Measurements from ENCODE around the gene SMIM35.

Gene SMIM35

GRCh38 chr11:118126082-118126838, 39.5 kb upstream of the SMIM35 start:
- Histone ChIP-seq H3K27ac (ENCODE audit: low read depth, low read length) (peak overlapping the region; percentile 25; the same call in 1 of the 2 replicates), H3K9ac (ENCODE audit: low read length) (peak overlapping the region; percentile 50), H3K9me3 (ENCODE audit: control insufficient read depth, insufficient read depth, low read depth, low read length) (no peaks in the 10 kb centered on the region), H3K4me1 (ENCODE audit: control insufficient read depth, insufficient read depth, low read length) (peaks cover 3% of the 10 kb centered on the region; the same call in 1 of the 2 replicates), H3K27me3 (ENCODE audit: control insufficient read depth, insufficient read depth, low read length) (no peaks in the 10 kb centered on the region; the same call in 1 of the 2 replicates), H3K4me3 (ENCODE audit: low read depth, low read length) (no peak overlapping the region), H3K36me3 (ENCODE audit: control insufficient read depth, insufficient read depth, low read length) (no peaks in the 10 kb centered on the region)

- H3K9me3 ChIP-seq (ENCODE audit: control insufficient read depth, insufficient read depth, low read depth, low read length) = peaks cover 3% of the 10 kb centered on the region; the same call in 1 of the 2 replicates
- no peaks in the 10 kb centered on the region; the same call in 1 of the 2 replicates for H3K27me3 ChIP-seq (ENCODE audit: control insufficient read depth, insufficient read depth, low read length)
- no peak overlapping the region for H3K9ac ChIP-seq (ENCODE audit: low read length)
- no peak overlapping the region for H3K4me3 ChIP-seq (ENCODE audit: low read depth, low read length)
- no peaks in the 10 kb centered on the region for H3K36me3 ChIP-seq (ENCODE audit: control insufficient read depth, insufficient read depth, low read length)
- H3K4me1 ChIP-seq (ENCODE audit: control insufficient read depth, insufficient read depth, low read length) = peaks cover 3% of the 10 kb centered on the region; the same call in 1 of the 2 replicates
- H3K27ac ChIP-seq (ENCODE audit: low read depth, low read length) = no peak overlapping the region
These were observed 38.3 kb upstream of the SMIM35 start for GRCh38 chr11:118124929-118125535.

GRCh38 chr11:118120793-118121192, 34.0 kb upstream of the SMIM35 start:
- no peak overlapping the region for H3K27ac ChIP-seq (ENCODE audit: low read depth, low read length)
- no peaks in the 10 kb centered on the region for H3K36me3 ChIP-seq (ENCODE audit: control insufficient read depth, insufficient read depth, low read length)
- H3K4me3 ChIP-seq (ENCODE audit: low read depth, low read length) = no peak overlapping the region
- H3K9ac ChIP-seq (ENCODE audit: low read length) = no peak overlapping the region
- peaks cover 3% of the 10 kb centered on the region; the same call in 1 of the 2 replicates for H3K9me3 ChIP-seq (ENCODE audit: control insufficient read depth, insufficient read depth, low read depth, low read length)
- no peaks in the 10 kb centered on the region; the same call in 1 of the 2 replicates for H3K27me3 ChIP-seq (ENCODE audit: control insufficient read depth, insufficient read depth, low read length)
- H3K4me1 ChIP-seq (ENCODE audit: control insufficient read depth, insufficient read depth, low read length) = peaks cover 9% of the 10 kb centered on the region; the same call in 1 of the 2 replicates

- H3K4me1 ChIP-seq (ENCODE audit: control insufficient read depth, insufficient read depth, low read length) = peaks cover 9% of the 10 kb centered on the region; the same call in 1 of the 2 replicates
- no peak overlapping the region for H3K9ac ChIP-seq (ENCODE audit: low read length)
- peaks cover 3% of the 10 kb centered on the region; the same call in 1 of the 2 replicates for H3K9me3 ChIP-seq (ENCODE audit: control insufficient read depth, insufficient read depth, low read depth, low read length)
- H3K27me3 ChIP-seq (ENCODE audit: control insufficient read depth, insufficient read depth, low read length) = no peaks in the 10 kb centered on the region; the same call in 1 of the 2 replicates
- no peak overlapping the region for H3K4me3 ChIP-seq (ENCODE audit: low read depth, low read length)
- H3K27ac ChIP-seq (ENCODE audit: low read depth, low read length) = no peak overlapping the region
- H3K36me3 ChIP-seq (ENCODE audit: control insufficient read depth, insufficient read depth, low read length) = no peaks in the 10 kb centered on the region
These were observed 31.2 kb upstream of the SMIM35 start for GRCh38 chr11:118117790-118118601.

GRCh38 chr11:118115048-118115447, 28.3 kb upstream of the SMIM35 start:
- H3K36me3 ChIP-seq (ENCODE audit: control insufficient read depth, insufficient read depth, low read length) = no peaks in the 10 kb centered on the region
- no peaks in the 10 kb centered on the region for H3K27me3 ChIP-seq (ENCODE audit: control insufficient read depth, insufficient read depth, low read length)
- H3K27ac ChIP-seq (ENCODE audit: low read depth, low read length) = no peak overlapping the region
- H3K9me3 ChIP-seq (ENCODE audit: control insufficient read depth, insufficient read depth, low read depth, low read length) = no peaks in the 10 kb centered on the region
- no peak overlapping the region for H3K4me3 ChIP-seq (ENCODE audit: low read depth, low read length)
- H3K9ac ChIP-seq (ENCODE audit: low read length) = no peak overlapping the region
- H3K4me1 ChIP-seq (ENCODE audit: control insufficient read depth, insufficient read depth, low read length) = peaks cover 9% of the 10 kb centered on the region; the same call in 1 of the 2 replicates

DNA sequence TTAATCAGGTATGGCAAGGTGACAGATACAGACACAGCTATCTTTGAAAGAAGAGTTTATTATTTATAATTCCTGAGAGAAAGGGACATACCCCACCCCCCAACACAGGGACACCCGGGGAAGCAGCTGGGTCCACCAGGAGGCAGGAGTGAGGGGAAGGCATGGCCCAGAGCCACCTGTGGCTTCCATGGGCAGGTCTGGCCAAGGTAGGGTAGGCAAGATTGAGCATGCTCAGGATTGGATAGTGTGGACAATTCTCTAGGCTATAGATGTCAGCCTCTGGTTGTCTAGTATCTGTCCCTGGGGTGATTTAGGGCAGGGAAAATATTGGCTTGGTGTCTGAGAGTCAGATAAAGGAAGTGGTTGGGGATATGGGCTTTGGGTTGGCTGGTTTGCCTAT, 27.5 kb upstream of the SMIM35 start:
- no peak overlapping the region for H3K4me3 ChIP-seq (ENCODE audit: low read depth, low read length)
- no peaks in the 10 kb centered on the region for H3K27me3 ChIP-seq (ENCODE audit: control insufficient read depth, insufficient read depth, low read length)
- no peak overlapping the region for H3K27ac ChIP-seq (ENCODE audit: low read depth, low read length)
- no peak overlapping the region for H3K9ac ChIP-seq (ENCODE audit: low read length)
- peaks cover 9% of the 10 kb centered on the region for H3K4me1 ChIP-seq (ENCODE audit: control insufficient read depth, insufficient read depth, low read length)
- no peaks in the 10 kb centered on the region for H3K9me3 ChIP-seq (ENCODE audit: control insufficient read depth, insufficient read depth, low read depth, low read length)
- no peaks in the 10 kb centered on the region for H3K36me3 ChIP-seq (ENCODE audit: control insufficient read depth, insufficient read depth, low read length)

DNA sequence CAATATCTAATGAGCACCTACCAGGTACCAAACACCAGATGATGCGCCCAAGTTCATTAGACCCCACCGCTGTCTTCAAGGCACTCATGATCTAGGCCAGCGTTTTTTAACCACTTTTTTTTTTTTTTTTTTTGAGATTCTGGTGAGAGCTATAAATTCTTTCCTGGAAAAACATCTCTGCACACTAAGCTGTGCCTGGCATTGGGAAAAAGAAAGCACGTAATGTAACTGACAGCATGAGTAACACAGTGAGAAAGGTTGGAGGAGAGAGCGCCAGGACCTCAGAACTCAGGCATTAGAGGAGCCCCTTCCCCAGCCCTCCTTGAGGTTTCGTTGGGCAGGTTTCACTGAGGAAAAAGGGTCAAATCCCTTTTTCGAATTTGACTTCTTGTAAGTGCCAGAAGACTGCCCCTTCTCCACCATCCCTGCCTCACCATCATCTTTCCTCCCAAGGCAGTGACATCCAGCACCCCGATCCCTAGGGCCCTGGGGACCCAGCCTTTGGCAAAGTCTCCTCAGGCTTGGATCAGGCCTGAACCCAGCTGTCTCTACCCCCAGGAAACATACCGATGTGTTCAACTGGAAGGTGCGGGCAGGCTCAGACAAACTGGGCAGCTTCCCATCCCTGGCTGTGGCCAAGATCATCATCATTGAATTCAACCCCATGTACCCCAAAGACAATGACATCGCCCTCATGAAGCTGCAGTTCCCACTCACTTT, 26.1 kb upstream of the SMIM35 start:
- Histone ChIP-seq H3K4me1 (ENCODE audit: control insufficient read depth, insufficient read depth, low read length) (peaks cover 12% of the 10 kb centered on the region; the same call in 1 of the 2 replicates), H3K27me3 (ENCODE audit: control insufficient read depth, insufficient read depth, low read length) (no peaks in the 10 kb centered on the region), H3K27ac (ENCODE audit: low read depth, low read length) (no peak overlapping the region), H3K4me3 (ENCODE audit: low read depth, low read length) (no peak overlapping the region), H3K9ac (ENCODE audit: low read length) (no peak overlapping the region), H3K36me3 (ENCODE audit: control insufficient read depth, insufficient read depth, low read length) (no peaks in the 10 kb centered on the region), H3K9me3 (ENCODE audit: control insufficient read depth, insufficient read depth, low read depth, low read length) (no peaks in the 10 kb centered on the region)

GRCh38 chr11:118111744-118112035, 24.9 kb upstream of the SMIM35 start:
- H3K4me1 ChIP-seq (ENCODE audit: control insufficient read depth, insufficient read depth, low read length) = peaks cover 12% of the 10 kb centered on the region; the same call in 1 of the 2 replicates
- no peak overlapping the region for H3K4me3 ChIP-seq (ENCODE audit: low read depth, low read length)
- H3K27me3 ChIP-seq (ENCODE audit: control insufficient read depth, insufficient read depth, low read length) = no peaks in the 10 kb centered on the region
- no peaks in the 10 kb centered on the region for H3K9me3 ChIP-seq (ENCODE audit: control insufficient read depth, insufficient read depth, low read depth, low read length)
- no peak overlapping the region for H3K9ac ChIP-seq (ENCODE audit: low read length)
- H3K27ac ChIP-seq (ENCODE audit: low read depth, low read length) = no peak overlapping the region
- H3K36me3 ChIP-seq (ENCODE audit: control insufficient read depth, insufficient read depth, low read length) = no peaks in the 10 kb centered on the region

DNA sequence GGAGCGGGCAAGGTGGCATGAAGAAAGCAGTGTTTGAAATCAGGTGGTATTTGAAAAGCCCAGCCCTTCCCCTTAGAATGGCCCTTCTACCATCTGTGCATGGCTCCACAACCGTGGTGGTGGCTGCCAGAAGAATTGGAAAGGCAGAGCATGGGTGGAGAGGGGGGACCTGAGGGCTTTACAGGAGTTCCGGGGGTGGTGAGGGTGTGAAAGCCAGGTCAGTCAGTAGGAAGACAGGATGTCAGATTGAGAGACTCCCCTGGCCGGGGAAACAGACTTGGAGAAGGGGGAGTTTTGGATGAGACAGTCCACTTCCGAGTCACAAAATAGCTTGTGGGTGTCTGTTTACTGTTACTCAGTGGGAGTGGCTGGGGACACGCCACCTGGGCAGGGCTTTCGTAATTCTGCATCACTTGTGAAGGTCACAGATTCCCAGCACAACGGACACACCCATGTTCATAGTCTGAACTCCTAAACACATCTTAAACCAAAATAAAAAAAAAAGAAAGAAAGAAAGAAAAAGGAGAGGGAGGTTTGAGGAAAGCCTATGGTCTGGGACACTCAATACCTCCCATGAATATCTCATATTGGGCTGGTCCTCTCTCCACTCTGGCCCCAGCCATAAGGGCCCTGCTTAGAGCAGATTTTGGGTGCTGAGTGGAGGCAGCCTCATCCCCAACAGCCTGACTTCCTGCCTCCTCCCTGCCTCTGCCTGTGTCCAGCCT, 24.4 kb upstream of the SMIM35 start:
- Histone ChIP-seq H3K4me3 (ENCODE audit: low read depth, low read length) (no peak overlapping the region), H3K36me3 (ENCODE audit: control insufficient read depth, insufficient read depth, low read length) (no peaks in the 10 kb centered on the region), H3K9me3 (ENCODE audit: control insufficient read depth, insufficient read depth, low read depth, low read length) (no peaks in the 10 kb centered on the region), H3K27me3 (ENCODE audit: control insufficient read depth, insufficient read depth, low read length) (no peaks in the 10 kb centered on the region), H3K4me1 (ENCODE audit: control insufficient read depth, insufficient read depth, low read length) (peaks cover 12% of the 10 kb centered on the region; the same call in 1 of the 2 replicates), H3K27ac (ENCODE audit: low read depth, low read length) (no peak overlapping the region), H3K9ac (ENCODE audit: low read length) (no peak overlapping the region)

DNA sequence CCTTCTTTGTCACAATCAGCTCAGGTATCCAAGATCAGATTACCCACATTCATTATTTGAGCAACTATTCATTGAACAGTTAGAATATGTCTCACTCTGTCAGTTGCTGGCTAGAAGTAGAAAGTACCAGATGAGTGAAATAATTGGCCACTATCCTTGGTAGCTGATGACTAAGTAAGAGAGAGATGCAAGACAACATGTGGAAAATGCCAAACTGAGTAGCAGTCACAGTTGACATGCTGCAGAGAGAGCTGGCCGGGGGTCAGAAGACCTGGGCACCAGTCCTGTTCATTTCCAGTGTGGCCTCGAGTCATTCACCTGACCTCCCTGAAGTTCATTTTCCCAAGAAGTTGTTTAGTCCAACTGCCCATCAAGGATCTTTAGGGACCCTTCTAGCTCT, 22.5 kb upstream of the SMIM35 start:
- Histone ChIP-seq H3K27me3 (ENCODE audit: control insufficient read depth, insufficient read depth, low read length) (no peaks in the 10 kb centered on the region), H3K9ac (ENCODE audit: low read length) (no peak overlapping the region), H3K4me1 (ENCODE audit: control insufficient read depth, insufficient read depth, low read length) (peaks cover 12% of the 10 kb centered on the region; the same call in 1 of the 2 replicates), H3K4me3 (ENCODE audit: low read depth, low read length) (no peak overlapping the region), H3K27ac (ENCODE audit: low read depth, low read length) (no peak overlapping the region), H3K9me3 (ENCODE audit: control insufficient read depth, insufficient read depth, low read depth, low read length) (no peaks in the 10 kb centered on the region), H3K36me3 (ENCODE audit: control insufficient read depth, insufficient read depth, low read length) (no peaks in the 10 kb centered on the region)
